ENCODE measurements around the gene RAC3. TPM values are rescaled to one million over a fixed set of nuclear protein-coding genes. Genes with fewer than 3 reads are reported as not detected.
A peak's percentile ranks its signal among the peaks of the same experiment; 100 is the strongest.

Gene RAC3
- polyA plus RNA-seq, 1 experiment, result 11.5 TPM

- TF ChIP-seq CTCF (IDR thresholded peaks at IDR 0.05; ENCODE audit: insufficient read depth, low read depth, low read length), result no peak
- POLR2A ChIA-PET, result no interaction called here
- no peaks in the 10 kb centered on the region for H3K27me3 ChIP-seq (ENCODE audit: control insufficient read depth, insufficient read depth, low read length)
- H3K4me3 ChIP-seq (ENCODE audit: low read depth, low read length), result no peak overlapping the region
- no peaks in the 10 kb centered on the region; the same call in none of the 2 replicates for H3K36me3 ChIP-seq (ENCODE audit: control insufficient read depth, insufficient read depth, low read length)
- CTCF ChIA-PET, result no interaction called here
- DNase-seq (ENCODE audit: low read depth), result no peak
These were observed 31.3 kb upstream of the RAC3 start for GRCh38 chr17:81999976-82000802.

GRCh38 chr17:82000803-82001570, 30.5 kb upstream of the RAC3 start:
- no peak for DNase-seq (ENCODE audit: low read depth)
- H3K27me3 ChIP-seq (ENCODE audit: control insufficient read depth, insufficient read depth, low read length), result no peaks in the 10 kb centered on the region
- H3K4me3 ChIP-seq (ENCODE audit: low read depth, low read length), result no peak overlapping the region
- ChIA-PET POLR2A (no interaction called here), CTCF (no interaction called here)
- H3K36me3 ChIP-seq (ENCODE audit: control insufficient read depth, insufficient read depth, low read length), result no peaks in the 10 kb centered on the region; the same call in none of the 2 replicates
- no peak for TF ChIP-seq CTCF (IDR thresholded peaks at IDR 0.05; ENCODE audit: insufficient read depth, low read depth, low read length)

GRCh38 chr17:82001571-82002056, 29.9 kb upstream of the RAC3 start:
- CTCF ChIA-PET, result interaction anchor here (4.5 kb wide), 1 partner anchor 18 kb away, joined by 28 read pairs; no protein-coding TSS in a partner anchor
- no peak overlapping the region for H3K4me3 ChIP-seq (ENCODE audit: low read depth, low read length)
- TF ChIP-seq CTCF (IDR thresholded peaks at IDR 0.05; ENCODE audit: insufficient read depth, low read depth, low read length), result no peak
- DNase-seq (ENCODE audit: low read depth), result no peak
- H3K36me3 ChIP-seq (ENCODE audit: control insufficient read depth, insufficient read depth, low read length), result no peaks in the 10 kb centered on the region; the same call in 1 of the 2 replicates
- no peaks in the 10 kb centered on the region for H3K27me3 ChIP-seq (ENCODE audit: control insufficient read depth, insufficient read depth, low read length)
- POLR2A ChIA-PET, result no interaction called here

- no peaks in the 10 kb centered on the region for H3K27me3 ChIP-seq (ENCODE audit: control insufficient read depth, insufficient read depth, low read length)
- peak; percentile 15; the same call in 1 of the 2 replicates for TF ChIP-seq CTCF (IDR thresholded peaks at IDR 0.05; ENCODE audit: insufficient read depth, low read depth, low read length)
- no peak overlapping the region for H3K4me3 ChIP-seq (ENCODE audit: low read depth, low read length)
- peak; percentile 87 for DNase-seq (ENCODE audit: low read depth)
- POLR2A ChIA-PET, result interaction anchor here (0.7 to 1.5 kb wide), 2 partner anchors 12 to 71 kb away, joined by 3 to 4 read pairs; no protein-coding TSS in a partner anchor
- H3K36me3 ChIP-seq (ENCODE audit: control insufficient read depth, insufficient read depth, low read length), result no peaks in the 10 kb centered on the region; the same call in 1 of the 2 replicates
- CTCF ChIA-PET, result interaction anchor here (0.7 to 4.5 kb wide), 10 partner anchors 8 to 297 kb away, joined by 3 to 28 read pairs (median 4); partner anchors contain the start of genes DCXR and NOTUM
These were observed 27.8 kb upstream of the RAC3 start for GRCh38 chr17:82003411-82004381.

Measured in BJ (cell line).